Measurements from ENCODE around the gene POLR1H. TPM values are rescaled to one million over a fixed set of nuclear protein-coding genes. Genes with fewer than 3 reads are reported as not detected.
A peak's percentile ranks its signal among the peaks of the same experiment; 100 is the strongest.
"Not testable (repeated sequence)": the region's sequence is repeated elsewhere in the genome, so short reads cannot be mapped to it uniquely, and the experiment has no call there.

POLR1H gene
- total RNA-seq, 4 donors from 2014 or later = 22.8 to 33.8 (median 27.5) TPM

DNA sequence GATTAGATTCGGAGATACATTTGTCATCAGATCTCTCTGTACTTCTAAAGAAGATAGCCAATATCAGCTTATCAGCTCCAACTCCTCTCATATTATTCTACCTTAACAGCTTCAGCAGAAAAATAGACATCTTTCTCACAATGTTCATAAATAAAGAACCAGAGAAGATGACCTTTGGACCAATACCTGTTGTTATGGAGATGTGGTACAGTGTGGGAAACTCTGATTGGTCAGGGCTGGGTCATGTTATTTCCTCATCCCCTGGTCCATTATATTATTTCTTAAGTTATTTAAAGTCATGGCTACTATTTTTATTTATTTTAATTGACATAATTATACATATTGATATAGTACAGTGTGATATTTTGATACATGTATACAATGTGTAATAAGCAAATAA lies 35.9 kb upstream of the POLR1H start:
- no peak for DNase-seq
- H3K27ac ChIP-seq = no peak overlapping the region
- H3K27me3 ChIP-seq = no peaks in the 10 kb centered on the region
- no peaks in the 10 kb centered on the region for H3K9me3 ChIP-seq
- no peak for TF ChIP-seq POLR2A (IDR thresholded peaks at IDR 0.05)
- TF ChIP-seq, protein P1, sequence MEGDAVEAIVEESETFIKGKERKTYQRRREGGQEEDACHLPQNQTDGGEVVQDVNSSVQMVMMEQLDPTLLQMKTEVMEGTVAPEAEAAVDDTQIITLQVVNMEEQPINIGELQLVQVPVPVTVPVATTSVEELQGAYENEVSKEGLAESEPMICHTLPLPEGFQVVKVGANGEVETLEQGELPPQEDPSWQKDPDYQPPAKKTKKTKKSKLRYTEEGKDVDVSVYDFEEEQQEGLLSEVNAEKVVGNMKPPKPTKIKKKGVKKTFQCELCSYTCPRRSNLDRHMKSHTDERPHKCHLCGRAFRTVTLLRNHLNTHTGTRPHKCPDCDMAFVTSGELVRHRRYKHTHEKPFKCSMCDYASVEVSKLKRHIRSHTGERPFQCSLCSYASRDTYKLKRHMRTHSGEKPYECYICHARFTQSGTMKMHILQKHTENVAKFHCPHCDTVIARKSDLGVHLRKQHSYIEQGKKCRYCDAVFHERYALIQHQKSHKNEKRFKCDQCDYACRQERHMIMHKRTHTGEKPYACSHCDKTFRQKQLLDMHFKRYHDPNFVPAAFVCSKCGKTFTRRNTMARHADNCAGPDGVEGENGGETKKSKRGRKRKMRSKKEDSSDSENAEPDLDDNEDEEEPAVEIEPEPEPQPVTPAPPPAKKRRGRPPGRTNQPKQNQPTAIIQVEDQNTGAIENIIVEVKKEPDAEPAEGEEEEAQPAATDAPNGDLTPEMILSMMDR (IDR thresholded peaks at IDR 0.05) = no peak
- no peaks in the 10 kb centered on the region for H3K36me3 ChIP-seq
- H3K4me1 ChIP-seq = no peaks in the 10 kb centered on the region
- H3K4me3 ChIP-seq = no peak overlapping the region

DNA sequence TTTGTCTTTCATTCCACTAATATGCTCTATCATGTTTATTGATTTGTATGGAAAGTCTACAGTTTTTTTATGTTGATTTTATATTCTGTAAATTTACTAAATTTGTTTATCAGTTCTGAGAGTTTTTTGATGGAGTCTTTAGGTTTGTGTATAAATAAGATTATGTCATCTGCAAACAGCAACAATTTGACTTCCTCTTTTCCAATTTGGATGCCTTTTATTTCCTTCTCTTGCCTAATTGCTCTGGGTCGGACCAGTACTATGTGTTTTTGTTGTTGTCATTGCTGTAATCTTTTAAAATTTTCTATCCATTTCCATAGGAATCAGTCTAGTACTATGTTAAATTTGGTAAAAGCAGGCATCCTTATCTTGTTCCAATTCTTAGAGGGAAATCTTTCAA lies 31.5 kb upstream of the POLR1H start:
- no peak overlapping the region for H3K4me3 ChIP-seq
- TF ChIP-seq, protein P1 (IDR thresholded peaks at IDR 0.05) = no peak
- TF ChIP-seq POLR2A (IDR thresholded peaks at IDR 0.05) = no peak
- DNase-seq = no peak
- H3K36me3 ChIP-seq = no peaks in the 10 kb centered on the region
- no peaks in the 10 kb centered on the region for H3K27me3 ChIP-seq
- H3K4me1 ChIP-seq = no peaks in the 10 kb centered on the region
- no peak overlapping the region for H3K27ac ChIP-seq
- no peaks in the 10 kb centered on the region for H3K9me3 ChIP-seq

DNA sequence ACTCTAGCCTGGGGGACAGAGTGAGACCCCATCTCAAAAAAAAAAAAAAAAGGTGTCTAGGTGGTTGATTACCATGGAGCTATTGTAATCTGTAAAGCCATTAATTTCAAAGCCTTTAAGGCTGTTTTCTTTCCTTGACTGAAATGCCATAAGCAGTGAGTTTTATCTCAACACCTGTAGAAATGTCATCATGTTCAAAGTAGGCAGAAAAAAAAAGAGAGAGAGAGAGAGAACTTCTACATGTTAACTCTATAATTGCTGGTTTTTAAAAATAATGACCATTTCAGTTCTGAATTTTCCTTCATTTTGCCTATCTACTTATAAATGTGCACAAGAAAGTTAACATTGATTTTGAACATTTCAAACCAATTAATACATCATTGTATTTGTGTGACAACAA lies 29.7 kb upstream of the POLR1H start:
- Histone ChIP-seq H3K9me3 (no peaks in the 10 kb centered on the region), H3K27me3 (no peaks in the 10 kb centered on the region), H3K36me3 (no peaks in the 10 kb centered on the region), H3K4me1 (no peaks in the 10 kb centered on the region), H3K27ac (no peak overlapping the region), H3K4me3 (no peak overlapping the region)
- no peak for TF ChIP-seq POLR2A (IDR thresholded peaks at IDR 0.05)
- TF ChIP-seq, protein P1 (IDR thresholded peaks at IDR 0.05) = no peak
- no peak for DNase-seq

DNA sequence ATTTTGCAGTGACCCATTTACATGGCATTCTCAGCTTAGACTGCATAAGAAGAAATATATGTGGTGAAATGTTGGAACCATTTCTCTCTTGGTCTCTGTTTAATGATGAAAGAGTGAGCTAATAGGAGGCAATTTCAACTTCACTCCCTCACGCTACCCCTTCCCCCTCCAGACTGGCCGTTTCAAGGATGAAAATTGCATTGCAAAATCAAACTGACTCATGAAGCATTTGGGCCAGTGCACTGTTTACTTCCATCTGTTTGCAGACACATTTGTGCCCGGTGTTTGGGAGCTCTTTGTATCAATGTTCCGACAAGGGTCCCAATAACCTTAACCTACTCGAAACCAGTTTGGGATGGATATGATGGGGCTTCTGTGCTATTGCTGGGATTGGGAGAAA lies 27.6 kb upstream of the POLR1H start:
- not testable (repeated sequence) for H3K27me3 ChIP-seq, H3K36me3 ChIP-seq, DNase-seq, H3K9me3 ChIP-seq, H3K4me3 ChIP-seq, H3K27ac ChIP-seq, H3K4me1 ChIP-seq

DNA sequence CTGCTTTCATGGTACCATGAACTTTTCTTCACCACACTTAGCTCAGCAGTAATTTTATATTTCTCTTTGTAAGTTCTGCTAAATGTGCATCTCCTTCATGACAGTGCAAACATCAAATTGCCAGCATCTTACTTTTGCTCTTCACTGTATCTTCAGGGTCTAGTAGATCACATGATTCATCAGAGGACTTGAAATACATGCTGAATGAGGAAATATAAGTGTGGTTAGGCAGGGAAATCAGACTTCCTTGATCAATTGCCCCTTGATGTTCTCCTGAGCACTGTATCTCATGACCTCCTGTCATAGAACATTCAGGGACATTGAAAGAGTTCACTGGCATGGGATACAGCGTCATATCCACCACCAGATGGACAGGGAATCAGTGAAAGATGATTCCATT lies 25.3 kb upstream of the POLR1H start:
- Histone ChIP-seq H3K9me3 (no peaks in the 10 kb centered on the region), H3K4me1 (no peaks in the 10 kb centered on the region), H3K27me3 (no peaks in the 10 kb centered on the region), H3K4me3 (no peak overlapping the region), H3K27ac (no peak overlapping the region), H3K36me3 (no peaks in the 10 kb centered on the region)
- TF ChIP-seq, protein P1 (IDR thresholded peaks at IDR 0.05) = no peak
- no peak for TF ChIP-seq POLR2A (IDR thresholded peaks at IDR 0.05)
- no peak for DNase-seq

DNA sequence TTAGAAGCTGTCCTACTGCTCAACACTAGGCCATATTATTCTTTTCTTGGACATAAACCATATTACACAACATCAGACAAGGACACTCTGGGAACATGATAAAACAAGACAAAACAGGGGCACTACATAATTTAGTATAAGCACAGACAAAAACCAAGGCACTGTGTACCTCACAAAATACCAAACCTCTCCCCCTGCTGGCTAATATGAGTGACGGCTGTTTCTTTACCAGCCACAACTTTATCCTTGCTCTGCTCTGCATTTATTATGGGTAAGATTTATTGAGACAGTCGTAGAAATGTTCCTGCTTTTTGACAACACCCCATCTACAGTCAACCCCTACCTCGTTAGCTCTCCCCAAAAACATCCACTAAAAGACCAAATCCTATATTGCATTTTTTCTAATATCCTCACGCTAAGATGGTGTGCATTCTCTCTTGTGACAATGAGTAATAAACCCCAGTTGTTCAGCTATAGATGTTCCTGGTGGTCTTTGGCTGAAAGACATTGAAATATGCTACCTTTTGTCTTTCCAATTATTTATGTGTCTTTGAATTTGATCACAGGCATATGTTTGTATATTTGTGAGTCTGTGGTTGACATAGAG lies 23.8 kb upstream of the POLR1H start:
- no peak for TF ChIP-seq POLR2A (IDR thresholded peaks at IDR 0.05)
- TF ChIP-seq, protein P1 (IDR thresholded peaks at IDR 0.05) = peak in 4 of 6 experiments; percentile 28 to 49 (median 44)
- H3K27me3 ChIP-seq = no peaks in the 10 kb centered on the region
- no peak overlapping the region for H3K27ac ChIP-seq
- DNase-seq = no peak
- no peaks in the 10 kb centered on the region for H3K36me3 ChIP-seq
- H3K9me3 ChIP-seq = no peaks in the 10 kb centered on the region
- H3K4me3 ChIP-seq = no peak overlapping the region
- H3K4me1 ChIP-seq = no peaks in the 10 kb centered on the region

All from Peyer's patch (tissue), 4 donors.